Coronary artery (tissue), 2 donors: ENCODE data around the gene OSTN.

Source experiments
- DNase-seq: peaks from one replicate; pipeline ENCODE4 v3.0.0-alpha.2; 2017; ENCODE audit warnings: low spot score
- H3K27ac ChIP-seq, 2 donors: fragments of 200-600 bp; sonication (generic); one replicate each; pipeline ENCODE4 v1.5.1; 2016 to 2019
- H3K4me3 ChIP-seq: fragments of 200-600 bp; sonication (generic); 2 replicates; pipeline ENCODE4 v1.5.1; 2016; ENCODE audit warnings: mild to moderate bottlenecking, moderate library complexity
- TF ChIP-seq, protein P1 (sequence below): fragments of 200-600 bp; sonication (generic); IDR thresholded peaks from one replicate; pipeline ENCODE4 v1.5.1; 2019; ENCODE audit warnings: antibody characterized with exemption

Gene OSTN

GRCh38 chr3:191298846-191299245, 99.8 kb downstream of the OSTN start:
- DNase-seq, result no peak

GRCh38 chr3:191300422-191300821, 101.4 kb downstream of the OSTN start:
- no peak for DNase-seq
- H3K27ac ChIP-seq, result no peak overlapping the region
- TF ChIP-seq, protein P1, sequence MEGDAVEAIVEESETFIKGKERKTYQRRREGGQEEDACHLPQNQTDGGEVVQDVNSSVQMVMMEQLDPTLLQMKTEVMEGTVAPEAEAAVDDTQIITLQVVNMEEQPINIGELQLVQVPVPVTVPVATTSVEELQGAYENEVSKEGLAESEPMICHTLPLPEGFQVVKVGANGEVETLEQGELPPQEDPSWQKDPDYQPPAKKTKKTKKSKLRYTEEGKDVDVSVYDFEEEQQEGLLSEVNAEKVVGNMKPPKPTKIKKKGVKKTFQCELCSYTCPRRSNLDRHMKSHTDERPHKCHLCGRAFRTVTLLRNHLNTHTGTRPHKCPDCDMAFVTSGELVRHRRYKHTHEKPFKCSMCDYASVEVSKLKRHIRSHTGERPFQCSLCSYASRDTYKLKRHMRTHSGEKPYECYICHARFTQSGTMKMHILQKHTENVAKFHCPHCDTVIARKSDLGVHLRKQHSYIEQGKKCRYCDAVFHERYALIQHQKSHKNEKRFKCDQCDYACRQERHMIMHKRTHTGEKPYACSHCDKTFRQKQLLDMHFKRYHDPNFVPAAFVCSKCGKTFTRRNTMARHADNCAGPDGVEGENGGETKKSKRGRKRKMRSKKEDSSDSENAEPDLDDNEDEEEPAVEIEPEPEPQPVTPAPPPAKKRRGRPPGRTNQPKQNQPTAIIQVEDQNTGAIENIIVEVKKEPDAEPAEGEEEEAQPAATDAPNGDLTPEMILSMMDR, result no peak

More at GRCh38 chr3:191298846-191299245, 99.8 kb downstream of the OSTN start:
- TF ChIP-seq, protein P1, result no peak
- H3K27ac ChIP-seq, result no peak overlapping the region
- H3K4me3 ChIP-seq, result no peak overlapping the region

GRCh38 chr3:191301017-191301416, 102.0 kb downstream of the OSTN start:
- Histone ChIP-seq H3K27ac (no peak overlapping the region), H3K4me3 (no peak overlapping the region)
- TF ChIP-seq, protein P1, result no peak
- DNase-seq, result no peak

More at GRCh38 chr3:191300422-191300821, 101.4 kb downstream of the OSTN start:
- H3K4me3 ChIP-seq, result no peak overlapping the region

GRCh38 chr3:191301782-191302411, 102.9 kb downstream of the OSTN start:
- TF ChIP-seq, protein P1, result no peak
- H3K4me3 ChIP-seq, result no peak overlapping the region
- DNase-seq, result no peak
- no peak overlapping the region for H3K27ac ChIP-seq

GRCh38 chr3:191302451-191302850, 103.4 kb downstream of the OSTN start:
- Histone ChIP-seq H3K4me3 (no peak overlapping the region), H3K27ac (no peak overlapping the region)
- no peak for DNase-seq
- TF ChIP-seq, protein P1, result no peak

GRCh38 chr3:191303596-191303995, 104.6 kb downstream of the OSTN start:
- TF ChIP-seq, protein P1, result no peak
- Histone ChIP-seq H3K27ac (no peak overlapping the region), H3K4me3 (no peak overlapping the region)
- DNase-seq, result no peak

DNA sequence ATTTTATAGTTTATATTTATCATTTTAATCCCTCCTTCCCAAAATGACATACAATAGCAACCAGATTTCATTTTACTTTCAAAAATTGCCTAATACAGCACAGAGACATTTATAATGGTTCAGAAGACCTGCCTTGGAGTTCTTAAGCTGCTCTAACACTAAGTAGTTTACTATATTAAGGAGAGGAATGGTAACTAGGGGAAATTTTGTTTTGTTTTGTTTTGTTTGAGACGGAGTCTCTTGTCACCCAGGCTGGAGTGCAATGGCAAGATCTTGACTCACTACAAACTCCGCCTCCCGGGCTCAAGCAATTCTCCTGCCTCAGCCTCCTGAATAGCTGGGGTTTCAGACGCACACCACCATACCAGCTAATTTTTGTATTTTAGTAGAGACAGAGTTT, 107.4 kb downstream of the OSTN start:
- DNase-seq, result no peak
- TF ChIP-seq, protein P1, result no peak
- no peak overlapping the region for H3K27ac ChIP-seq
- no peak overlapping the region for H3K4me3 ChIP-seq
